ENCODE measurements around the gene TNFAIP8L2. TPM values are rescaled to one million over a fixed set of nuclear protein-coding genes. Genes with fewer than 3 reads are reported as not detected.

TNFAIP8L2 gene
- polyA plus RNA-seq, 3 donors, result 1.4 to 20.4 (median 5.8) TPM

Other genes with a start within 250 kb of the TNFAIP8L2 start
- gene SETDB1, start 230.3 kb upstream of the TNFAIP8L2 start, polyA plus RNA-seq, result 10 to 100 TPM; 13.4 to 15.7 (median 15.1) TPM
- gene CERS2, start 181.8 kb upstream of the TNFAIP8L2 start, polyA plus RNA-seq, result 100 to 1,000 TPM in 2 of 3 donors, 10 to 100 TPM in 1; 86.8 to 134 (median 109) TPM
- gene ANXA9, start 174.4 kb upstream of the TNFAIP8L2 start, polyA plus RNA-seq, result 10 to 100 TPM in 1 of 3 donors, 1 to 10 TPM in 1, under 1 TPM in 1; 0.15 to 12.8 (median 3.1) TPM
- 10 to 100 TPM; 12.0 to 24.0 (median 13.9) TPM for gene MINDY1, start 149.7 kb upstream of the TNFAIP8L2 start, polyA plus RNA-seq
- gene PRUNE1, start 148.2 kb upstream of the TNFAIP8L2 start, polyA plus RNA-seq, result 10 to 100 TPM in 1 of 3 donors, 1 to 10 TPM in 2; 8.6 to 14.2 (median 9.9) TPM
- gene BNIPL, start 120.1 kb upstream of the TNFAIP8L2 start, polyA plus RNA-seq, result 1 to 10 TPM in 1 of 3 donors, under 1 TPM in 2; 0.16 to 1.1 (median 0.34) TPM
- 1 to 10 TPM; 1.8 to 5.0 (median 3.9) TPM for gene C1orf56, start 108.9 kb upstream of the TNFAIP8L2 start, polyA plus RNA-seq
- 10 to 100 TPM; 25.9 to 72.3 (median 64.3) TPM for gene CDC42SE1, start 97.0 kb upstream of the TNFAIP8L2 start, polyA plus RNA-seq
- gene MLLT11, start 96.3 kb upstream of the TNFAIP8L2 start, polyA plus RNA-seq, result 1 to 10 TPM in 2 of 3 donors, under 1 TPM in 1; 0.38 to 7.2 (median 1.8) TPM
- 10 to 100 TPM in 1 of 3 donors, 1 to 10 TPM in 2; 3.0 to 12.4 (median 8.3) TPM for gene GABPB2, start 85.9 kb upstream of the TNFAIP8L2 start, polyA plus RNA-seq
- 10 to 100 TPM in 1 of 3 donors, 1 to 10 TPM in 2; 3.3 to 22.9 (median 6.7) TPM for gene SEMA6C, start 10.0 kb upstream of the TNFAIP8L2 start, polyA plus RNA-seq
- gene LYSMD1, start 9.3 kb downstream of the TNFAIP8L2 start, polyA plus RNA-seq, result 1 to 10 TPM; 3.3 to 5.3 (median 3.9) TPM
- gene SCNM1, start 9.5 kb downstream of the TNFAIP8L2 start, polyA plus RNA-seq, result 10 to 100 TPM; 16.7 to 39.8 (median 29.7) TPM
- under 1 TPM; 0.16 to 0.62 (median 0.56) TPM for gene TMOD4, start 19.3 kb downstream of the TNFAIP8L2 start, polyA plus RNA-seq
- gene VPS72, start 33.5 kb downstream of the TNFAIP8L2 start, polyA plus RNA-seq, result 10 to 100 TPM; 19.9 to 34.8 (median 26.3) TPM
- gene PIP5K1A, start 41.9 kb downstream of the TNFAIP8L2 start, polyA plus RNA-seq, result 10 to 100 TPM in 2 of 3 donors, 1 to 10 TPM in 1; 6.9 to 28.8 (median 25.1) TPM
- 100 to 1,000 TPM; 115 to 142 (median 130) TPM for gene PSMD4, start 98.1 kb downstream of the TNFAIP8L2 start, polyA plus RNA-seq
- gene ZNF687, start 125.7 kb downstream of the TNFAIP8L2 start, polyA plus RNA-seq, result 1 to 10 TPM; 4.9 to 10.0 (median 7.5) TPM
- 10 to 100 TPM; 24.5 to 55.2 (median 46.7) TPM for gene PI4KB, start 170.8 kb downstream of the TNFAIP8L2 start, polyA plus RNA-seq
- 10 to 100 TPM in 2 of 3 donors, 1 to 10 TPM in 1; 5.7 to 20.2 (median 16.9) TPM for gene RFX5, start 190.6 kb downstream of the TNFAIP8L2 start, polyA plus RNA-seq
- 100 to 1,000 TPM in 2 of 3 donors, 10 to 100 TPM in 1; 36.3 to 141 (median 141) TPM for gene SELENBP1, start 216.1 kb downstream of the TNFAIP8L2 start, polyA plus RNA-seq
- gene PSMB4, start 242.9 kb downstream of the TNFAIP8L2 start, polyA plus RNA-seq, result 100 to 1,000 TPM; 145 to 348 (median 335) TPM